ENCODE measurements around the gene MAPK11. TPM values are rescaled to one million over a fixed set of nuclear protein-coding genes. Genes with fewer than 3 reads are reported as not detected.

MAPK11 gene
- total RNA-seq, 4 donors from 2014 or later, result 1.6 to 6.4 (median 2.7) TPM

GRCh38 chr22:50216684-50217520 is 53.3 kb downstream of the MAPK11 start:
- in situ Hi-C loops (cut with MboI; ENCODE audit: low pct_ligation_motif_present in 1 of 4, low pct_unique_long_range_greater_than_20kb in 1 of 4, low sequenced_read_pairs in 3 of 4) (loop anchor here in 1 of 4 donors (10.0 kb wide), 1 partner anchor 72 kb away; no protein-coding TSS in a partner anchor), intact Hi-C loops (cut with DNase I; ENCODE audit: low total_unique reads) (no loop called here)
- no peak for TF ChIP-seq POLR2A (IDR thresholded peaks at IDR 0.05)
- no peak for TF ChIP-seq CTCF (IDR thresholded peaks at IDR 0.05)
- TF ChIP-seq EP300 (IDR thresholded peaks at IDR 0.05; ENCODE audit: low read depth), result no peak
- no peak for TF ChIP-seq POLR2AphosphoS5 (IDR thresholded peaks at IDR 0.05)
- Histone ChIP-seq H3K27ac (no peak overlapping the region), H3K4me1 (peaks cover 0 to 8% (median 2%) of the 10 kb centered on the region in 4 donors), H3K27me3 (no peaks in the 10 kb centered on the region), H3K4me3 (no peak overlapping the region), H3K36me3 (peaks cover 0 to 44% (median 18%) of the 10 kb centered on the region in 4 donors), H3K9me3 (no peaks in the 10 kb centered on the region)
- no peak for DNase-seq
- WGBS, 2 donors (ENCODE audit: low coverage in 1 of 2), result 95% methylated on average over 57 of the region's 57 CpGs; no CpG with 5 or more reads in 1 of the 2 donors

- peaks cover 0 to 8% (median 2%) of the 10 kb centered on the region in 4 donors for H3K4me1 ChIP-seq
- no peak for DNase-seq
- 88% methylated on average over 12 of the region's 15 CpGs; no CpG with 5 or more reads in 1 of the 2 donors for WGBS, 2 donors (ENCODE audit: low coverage in 1 of 2)
- H3K4me3 ChIP-seq, result no peak overlapping the region
- in situ Hi-C loops (cut with MboI; ENCODE audit: low pct_ligation_motif_present in 1 of 4, low pct_unique_long_range_greater_than_20kb in 1 of 4, low sequenced_read_pairs in 3 of 4), result loop anchor here in 1 of 4 donors (10.0 kb wide), 1 partner anchor 71 kb away; no protein-coding TSS in a partner anchor
- intact Hi-C loops (cut with DNase I; ENCODE audit: low total_unique reads), result no loop called here
- peaks cover 0 to 40% (median 14%) of the 10 kb centered on the region in 4 donors for H3K36me3 ChIP-seq
- H3K27me3 ChIP-seq, result no peaks in the 10 kb centered on the region
- TF ChIP-seq POLR2A (IDR thresholded peaks at IDR 0.05) (no peak), EP300 (IDR thresholded peaks at IDR 0.05; ENCODE audit: low read depth) (no peak), POLR2AphosphoS5 (IDR thresholded peaks at IDR 0.05) (no peak), CTCF (IDR thresholded peaks at IDR 0.05) (no peak)
- H3K9me3 ChIP-seq, result no peaks in the 10 kb centered on the region
- no peak overlapping the region for H3K27ac ChIP-seq
Observed at GRCh38 chr22:50216055-50216683, 54.0 kb downstream of the MAPK11 start.

- in situ Hi-C loops (cut with MboI; ENCODE audit: low pct_ligation_motif_present in 1 of 4, low pct_unique_long_range_greater_than_20kb in 1 of 4, low sequenced_read_pairs in 3 of 4) (loop anchor here in 1 of 4 donors (10.0 kb wide), 1 partner anchor 71 kb away; no protein-coding TSS in a partner anchor), intact Hi-C loops (cut with DNase I; ENCODE audit: low total_unique reads) (no loop called here)
- no peak overlapping the region for H3K27ac ChIP-seq
- 71 to 100% methylated on average over 2 to 14 of the region's 17 CpGs for WGBS, 2 donors (ENCODE audit: low coverage in 1 of 2)
- peaks cover 0 to 8% (median 2%) of the 10 kb centered on the region in 4 donors for H3K4me1 ChIP-seq
- H3K4me3 ChIP-seq, result no peak overlapping the region
- TF ChIP-seq POLR2A (IDR thresholded peaks at IDR 0.05) (no peak), CTCF (IDR thresholded peaks at IDR 0.05) (no peak), EP300 (IDR thresholded peaks at IDR 0.05; ENCODE audit: low read depth) (no peak), POLR2AphosphoS5 (IDR thresholded peaks at IDR 0.05) (no peak)
- peaks cover 0 to 41% (median 14%) of the 10 kb centered on the region in 4 donors for H3K36me3 ChIP-seq
- no peaks in the 10 kb centered on the region for H3K9me3 ChIP-seq
- no peak for DNase-seq
- H3K27me3 ChIP-seq, result no peaks in the 10 kb centered on the region
Observed at GRCh38 chr22:50215297-50216054, 54.7 kb downstream of the MAPK11 start.

Other genes with a start within 250 kb of the MAPK11 start
- not detected for gene TTLL8, start 212.1 kb downstream of the MAPK11 start, total RNA-seq
- gene MLC1, start 185.0 kb downstream of the MAPK11 start, total RNA-seq, result not detected
- gene MOV10L1, start 180.4 kb downstream of the MAPK11 start, total RNA-seq, result under 1 TPM in 3 of 4 donors, not detected in 1; 0.20 to 0.48 (median 0.41) TPM
- under 1 TPM in 1 of 4 donors, not detected in 3; 0.32 TPM for gene PANX2, start 99.6 kb downstream of the MAPK11 start, total RNA-seq
- 100 to 1,000 TPM in 1 of 4 donors, 10 to 100 TPM in 3; 40.6 to 109 (median 69.4) TPM for gene TRABD, start 84.5 kb downstream of the MAPK11 start, total RNA-seq
- 10 to 100 TPM; 27.3 to 91.3 (median 35.1) TPM for gene SELENOO, start 69.4 kb downstream of the MAPK11 start, total RNA-seq
- gene TUBGCP6, start 25.4 kb downstream of the MAPK11 start, total RNA-seq, result 100 to 1,000 TPM in 1 of 4 donors, 10 to 100 TPM in 3; 43.8 to 110 (median 73.1) TPM
- gene HDAC10, start 19.1 kb downstream of the MAPK11 start, total RNA-seq, result 100 to 1,000 TPM in 2 of 4 donors, 10 to 100 TPM in 2; 66.8 to 618 (median 142) TPM
- gene MAPK12, start 8.7 kb downstream of the MAPK11 start, total RNA-seq, result 1 to 10 TPM; 1.1 to 9.4 (median 3.3) TPM
- gene PLXNB2, start 37.3 kb upstream of the MAPK11 start, total RNA-seq, result 100 to 1,000 TPM; 305 to 880 (median 460) TPM
- gene DENND6B, start 56.6 kb upstream of the MAPK11 start, total RNA-seq, result 10 to 100 TPM in 2 of 4 donors, 1 to 10 TPM in 2; 3.2 to 22.7 (median 8.3) TPM
- gene PPP6R2, start 72.9 kb upstream of the MAPK11 start, total RNA-seq, result 100 to 1,000 TPM in 1 of 4 donors, 10 to 100 TPM in 3; 62.1 to 151 (median 77.8) TPM
- gene SBF1, start 204.7 kb upstream of the MAPK11 start, total RNA-seq, result 100 to 1,000 TPM in 2 of 4 donors, 10 to 100 TPM in 2; 59.9 to 241 (median 108) TPM
- 1 to 10 TPM in 3 of 4 donors, under 1 TPM in 1; 0.75 to 5.4 (median 1.2) TPM for gene ADM2, start 211.2 kb upstream of the MAPK11 start, total RNA-seq
- not detected for gene MIOX, start 216.5 kb upstream of the MAPK11 start, total RNA-seq
- gene LMF2, start 237.3 kb upstream of the MAPK11 start, total RNA-seq, result 100 to 1,000 TPM in 1 of 4 donors, 10 to 100 TPM in 3; 54.0 to 119 (median 79.9) TPM
- 10 to 100 TPM; 26.5 to 64.7 (median 41.6) TPM for gene NCAPH2, start 237.8 kb upstream of the MAPK11 start, total RNA-seq

All from transverse colon (tissue), 4 donors.